ENCODE results near the gene LIN7B. TPM values are rescaled to one million over a fixed set of nuclear protein-coding genes. Genes with fewer than 3 reads are reported as not detected.

Gene LIN7B
- total and polyA plus RNA-seq, 9 of the 15 experiments (the other 6 are each of a cell fraction or from before 2014, with no cell fraction given), result 0.89 to 15.7 (median 4.0) TPM

GRCh38 chr19:49085020-49085867, 28.9 kb upstream of the LIN7B start, which contains the start of gene SNRNP70 (continued):
- TF ChIP-seq CHD7 (IDR thresholded peaks at IDR 0.05; ENCODE audit: low read depth, low read length) (no peak), KHSRP (IDR thresholded peaks at IDR 0.05) (no peak), SAFB2 (IDR thresholded peaks at IDR 0.05; ENCODE audit: borderline replicate concordance, low read depth, low read length, severe bottlenecking) (no peak), CBX5 (IDR thresholded peaks at IDR 0.05; ENCODE audit: borderline replicate concordance, low read depth) (no peak), E2F3 (CRISPR knock-in tag; IDR thresholded peaks at IDR 0.05) (peak; percentile 69; the same call in 1 of the 2 replicates), CBX2 (IDR thresholded peaks at IDR 0.05; ENCODE audit: insufficient read depth, low read length, poor library complexity, severe bottlenecking) (no peak), SMAD1 (IDR thresholded peaks at IDR 0.05; ENCODE audit: low read depth, low read length, partially characterized antibody) (peak; percentile 85), ZNF445 (CRISPR knock-in tag; IDR thresholded peaks at IDR 0.05; ENCODE audit: low read depth) (no peak), ZNF507 (tag; conservative IDR thresholded peaks at IDR 0.05) (no peak), ILK (tag; IDR thresholded peaks at IDR 0.05; ENCODE audit: borderline replicate concordance, low read depth) (no peak), DDX20 (tag; IDR thresholded peaks at IDR 0.05; ENCODE audit: low read depth) (no peak), PCBP1 (IDR thresholded peaks at IDR 0.05; ENCODE audit: low read depth, low read length, poor library complexity, severe bottlenecking) (peak; percentile 98), IRF9 (tag; IDR thresholded peaks at IDR 0.05) (no peak), CCAR2 (IDR thresholded peaks at IDR 0.05; ENCODE audit: low read depth, low read length) (no peak)
